ENCODE results near the gene NEGR1. TPM values are rescaled to one million over a fixed set of nuclear protein-coding genes. Genes with fewer than 3 reads are reported as not detected.

Gene NEGR1
- total RNA-seq, 1 donor from 2014 or later, result 19.2 TPM

DNA sequence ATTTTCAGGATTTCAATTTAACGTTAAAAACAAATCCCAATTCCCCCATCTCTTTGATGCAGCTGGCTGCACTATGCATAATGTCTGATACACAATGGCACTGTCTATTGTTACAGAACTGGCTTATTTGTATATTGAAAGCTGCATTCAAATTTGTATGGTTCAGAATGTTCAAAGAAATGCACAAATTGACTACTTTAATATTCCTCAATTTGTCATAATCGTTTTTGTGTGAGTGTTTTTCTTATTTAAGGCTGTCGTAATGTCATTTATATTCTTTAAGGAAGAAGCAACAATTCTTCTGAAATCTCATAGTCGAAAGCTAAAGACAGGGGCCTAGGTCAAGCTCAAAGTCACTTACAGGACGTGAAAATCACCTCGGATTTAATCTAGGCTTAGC is 860.1 kb downstream of the NEGR1 start:
- Histone ChIP-seq H3K36me3 (no peaks in the 10 kb centered on the region), H3K4me1 (no peaks in the 10 kb centered on the region), H3K27me3 (no peaks in the 10 kb centered on the region), H3K27ac (no peak overlapping the region), H3K9me3 (no peaks in the 10 kb centered on the region), H3K4me3 (no peak overlapping the region)
- DNase-seq (ENCODE audit: extremely low spot score in 2 of 2), result no peak
- TF ChIP-seq POLR2A (IDR thresholded peaks at IDR 0.05), result no peak
- TF ChIP-seq, protein P1, sequence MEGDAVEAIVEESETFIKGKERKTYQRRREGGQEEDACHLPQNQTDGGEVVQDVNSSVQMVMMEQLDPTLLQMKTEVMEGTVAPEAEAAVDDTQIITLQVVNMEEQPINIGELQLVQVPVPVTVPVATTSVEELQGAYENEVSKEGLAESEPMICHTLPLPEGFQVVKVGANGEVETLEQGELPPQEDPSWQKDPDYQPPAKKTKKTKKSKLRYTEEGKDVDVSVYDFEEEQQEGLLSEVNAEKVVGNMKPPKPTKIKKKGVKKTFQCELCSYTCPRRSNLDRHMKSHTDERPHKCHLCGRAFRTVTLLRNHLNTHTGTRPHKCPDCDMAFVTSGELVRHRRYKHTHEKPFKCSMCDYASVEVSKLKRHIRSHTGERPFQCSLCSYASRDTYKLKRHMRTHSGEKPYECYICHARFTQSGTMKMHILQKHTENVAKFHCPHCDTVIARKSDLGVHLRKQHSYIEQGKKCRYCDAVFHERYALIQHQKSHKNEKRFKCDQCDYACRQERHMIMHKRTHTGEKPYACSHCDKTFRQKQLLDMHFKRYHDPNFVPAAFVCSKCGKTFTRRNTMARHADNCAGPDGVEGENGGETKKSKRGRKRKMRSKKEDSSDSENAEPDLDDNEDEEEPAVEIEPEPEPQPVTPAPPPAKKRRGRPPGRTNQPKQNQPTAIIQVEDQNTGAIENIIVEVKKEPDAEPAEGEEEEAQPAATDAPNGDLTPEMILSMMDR (IDR thresholded peaks at IDR 0.05), result no peak
- TF ChIP-seq POLR2AphosphoS5 (IDR thresholded peaks at IDR 0.05; ENCODE audit: insufficient read depth in 1 of 2, low read depth in 1 of 2), result no peak
- intact Hi-C loops (cut with DNase I), result no loop called here

DNA sequence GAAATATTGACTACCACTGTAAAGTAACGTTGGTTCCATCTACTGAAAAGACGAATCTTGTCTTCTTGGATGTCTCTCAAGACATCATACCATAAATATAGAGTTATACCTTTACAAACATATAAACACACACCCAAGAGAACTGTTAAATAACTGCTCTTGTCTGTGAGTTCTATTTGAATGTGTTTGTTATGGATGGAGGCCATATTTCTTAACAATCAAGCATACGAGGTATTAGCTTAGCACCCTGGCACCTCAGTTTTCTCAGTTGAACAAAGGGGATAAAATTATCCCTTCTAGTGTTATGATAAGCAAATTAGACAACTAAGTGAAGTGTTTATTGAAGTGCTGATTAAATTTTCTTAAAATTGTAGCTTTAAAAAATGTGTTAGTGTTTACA is 864.9 kb downstream of the NEGR1 start:
- H3K27ac ChIP-seq, result no peak overlapping the region

DNA sequence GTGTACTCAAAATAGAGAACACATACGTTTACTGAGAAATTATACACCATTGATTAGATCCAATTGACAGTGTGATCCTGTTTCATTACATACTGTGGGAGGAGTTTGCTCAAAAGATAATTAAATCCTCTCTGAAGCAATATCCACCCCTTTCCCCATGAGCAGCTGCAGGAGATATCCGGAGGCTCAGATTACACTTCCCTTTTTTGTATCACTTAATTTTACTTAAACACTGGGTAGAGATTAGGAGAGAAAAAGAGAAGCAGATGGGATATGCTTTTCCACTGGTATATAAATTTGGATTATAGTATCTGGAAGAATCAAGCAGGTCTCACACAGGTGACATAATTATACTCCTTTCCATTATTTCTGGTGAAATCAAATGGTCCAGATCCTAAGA is 868.2 kb downstream of the NEGR1 start:
- intact Hi-C loops (cut with DNase I), result loop anchor here (1.0 kb wide), 1 partner anchor 10 kb away; no protein-coding TSS in a partner anchor
- no peak for DNase-seq (ENCODE audit: extremely low spot score in 2 of 2)
- H3K27me3 ChIP-seq, result no peaks in the 10 kb centered on the region
- H3K4me1 ChIP-seq, result no peaks in the 10 kb centered on the region
- H3K9me3 ChIP-seq, result no peaks in the 10 kb centered on the region
- H3K36me3 ChIP-seq, result no peaks in the 10 kb centered on the region
- no peak overlapping the region for H3K4me3 ChIP-seq
- no peak for TF ChIP-seq POLR2AphosphoS5 (IDR thresholded peaks at IDR 0.05; ENCODE audit: insufficient read depth in 1 of 2, low read depth in 1 of 2)
- TF ChIP-seq POLR2A (IDR thresholded peaks at IDR 0.05), result no peak
- TF ChIP-seq, protein P1 (IDR thresholded peaks at IDR 0.05), result no peak
- no peak overlapping the region for H3K27ac ChIP-seq

More for the DNA sequence above, 864.9 kb downstream of the NEGR1 start:
- no peaks in the 10 kb centered on the region for H3K9me3 ChIP-seq
- no peak for TF ChIP-seq POLR2AphosphoS5 (IDR thresholded peaks at IDR 0.05; ENCODE audit: insufficient read depth in 1 of 2, low read depth in 1 of 2)
- TF ChIP-seq, protein P1 (IDR thresholded peaks at IDR 0.05), result no peak
- no peak for TF ChIP-seq POLR2A (IDR thresholded peaks at IDR 0.05)
- no peak overlapping the region for H3K4me3 ChIP-seq
- no peak for DNase-seq (ENCODE audit: extremely low spot score in 2 of 2)
- H3K27me3 ChIP-seq, result no peaks in the 10 kb centered on the region
- no peaks in the 10 kb centered on the region for H3K36me3 ChIP-seq
- intact Hi-C loops (cut with DNase I), result no loop called here
- H3K4me1 ChIP-seq, result no peaks in the 10 kb centered on the region

DNA sequence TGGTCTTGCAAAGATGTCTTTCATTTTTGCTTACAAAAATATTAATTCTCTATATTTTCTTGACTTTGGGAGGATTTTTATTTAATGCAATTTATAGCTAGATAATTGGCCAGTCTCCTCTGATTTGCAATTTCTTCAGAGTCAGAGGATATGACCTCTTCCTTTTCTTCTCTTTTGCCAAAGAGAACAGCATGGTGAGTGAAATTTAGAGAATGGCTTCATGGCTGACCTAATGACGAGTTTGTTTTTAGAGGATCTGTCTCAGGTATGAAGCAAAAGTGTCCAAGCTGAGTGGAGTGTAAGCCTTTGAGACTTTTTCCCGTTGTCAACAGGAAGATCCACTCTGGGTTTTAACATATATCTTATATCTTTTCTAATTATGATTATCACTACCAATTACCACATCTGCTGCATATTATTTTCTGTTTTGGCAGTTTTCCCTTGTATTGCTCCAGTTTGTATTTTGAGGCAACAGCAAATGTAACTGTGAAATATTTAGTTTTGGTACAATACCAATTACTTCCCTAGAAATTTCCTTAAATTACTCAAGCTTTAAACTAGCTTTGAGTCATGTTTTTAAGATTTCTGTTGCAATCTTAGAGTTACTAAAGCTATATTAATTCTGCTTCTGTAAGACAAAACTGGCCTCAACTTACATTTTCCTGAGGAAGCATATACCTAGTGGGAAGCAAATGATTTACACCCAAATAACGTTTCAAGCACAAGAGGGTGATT is 868.7 kb downstream of the NEGR1 start:
- DNase-seq (ENCODE audit: extremely low spot score in 2 of 2), result no peak
- Histone ChIP-seq H3K9me3 (no peaks in the 10 kb centered on the region), H3K4me3 (no peak overlapping the region), H3K4me1 (no peaks in the 10 kb centered on the region), H3K27ac (no peak overlapping the region), H3K27me3 (no peaks in the 10 kb centered on the region), H3K36me3 (no peaks in the 10 kb centered on the region)
- TF ChIP-seq POLR2A (IDR thresholded peaks at IDR 0.05), result no peak
- TF ChIP-seq, protein P1 (IDR thresholded peaks at IDR 0.05), result no peak
- intact Hi-C loops (cut with DNase I), result loop anchor here (1.0 kb wide), 1 partner anchor 11 kb away; no protein-coding TSS in a partner anchor

DNA sequence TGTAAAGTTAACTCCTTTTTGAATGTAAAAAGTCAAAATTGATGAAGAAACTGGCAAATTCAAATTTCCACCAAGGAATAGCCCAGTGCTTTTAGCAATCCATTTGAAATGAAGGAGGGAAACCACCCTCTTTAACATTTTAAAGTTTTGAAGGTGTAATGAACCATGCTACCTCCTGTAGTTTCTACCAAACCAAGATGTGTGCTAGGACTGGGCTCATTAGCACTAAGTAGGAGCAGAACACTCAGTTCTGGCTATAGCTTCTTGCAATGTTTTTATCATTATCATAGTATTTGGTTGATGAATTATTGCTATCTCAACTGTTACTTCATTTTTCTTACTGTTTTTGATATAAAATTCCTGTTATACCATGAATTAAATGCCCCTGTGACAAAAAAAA is 882.3 kb downstream of the NEGR1 start:
- H3K9me3 ChIP-seq, result no peaks in the 10 kb centered on the region
- intact Hi-C loops (cut with DNase I), result no loop called here

More for the DNA sequence above, 882.3 kb downstream of the NEGR1 start:
- no peak for TF ChIP-seq POLR2A (IDR thresholded peaks at IDR 0.05)
- TF ChIP-seq, protein P1 (IDR thresholded peaks at IDR 0.05), result no peak
- TF ChIP-seq POLR2AphosphoS5 (IDR thresholded peaks at IDR 0.05; ENCODE audit: insufficient read depth in 1 of 2, low read depth in 1 of 2), result no peak
- Histone ChIP-seq H3K27ac (no peak overlapping the region), H3K4me3 (no peak overlapping the region), H3K4me1 (no peaks in the 10 kb centered on the region), H3K36me3 (no peaks in the 10 kb centered on the region), H3K27me3 (no peaks in the 10 kb centered on the region)
- DNase-seq (ENCODE audit: extremely low spot score in 2 of 2), result no peak
